ENCODE data around the gene RRAGC.

- TF ChIP-seq CTCF (conservative IDR thresholded peaks at IDR 0.05 in 1 of 2, IDR thresholded peaks at IDR 0.05 in 1 of 2; ENCODE audit: low read depth in 1 of 2, low read length in 2 of 2) (no peak), EZH2 (IDR thresholded peaks at IDR 0.05; ENCODE audit: low read length, missing control alignments) (no peak)
Measured at GRCh38 chr1:38788341-38789336, 70.9 kb downstream of the RRAGC start.
